Measurements from ENCODE around the gene DPF3. TPM values are rescaled to one million over a fixed set of nuclear protein-coding genes. Genes with fewer than 3 reads are reported as not detected.

DPF3 gene
- total RNA-seq, 6 experiments from 2014 or later: 1.2 to 5.7 (median 2.9) TPM

- intact Hi-C loops (cut with DNase I): no loop called here
- Histone ChIP-seq H3K4me3 (no peak overlapping the region), H3K27ac (no peak overlapping the region), H3K36me3 (no peaks in the 10 kb centered on the region), H3K27me3 (no peaks in the 10 kb centered on the region), H3K9me3 (no peaks in the 10 kb centered on the region), H3K4me1 (no peaks in the 10 kb centered on the region)
- DNase-seq (no peak), ATAC-seq (no peak)
- TF ChIP-seq, protein P1, sequence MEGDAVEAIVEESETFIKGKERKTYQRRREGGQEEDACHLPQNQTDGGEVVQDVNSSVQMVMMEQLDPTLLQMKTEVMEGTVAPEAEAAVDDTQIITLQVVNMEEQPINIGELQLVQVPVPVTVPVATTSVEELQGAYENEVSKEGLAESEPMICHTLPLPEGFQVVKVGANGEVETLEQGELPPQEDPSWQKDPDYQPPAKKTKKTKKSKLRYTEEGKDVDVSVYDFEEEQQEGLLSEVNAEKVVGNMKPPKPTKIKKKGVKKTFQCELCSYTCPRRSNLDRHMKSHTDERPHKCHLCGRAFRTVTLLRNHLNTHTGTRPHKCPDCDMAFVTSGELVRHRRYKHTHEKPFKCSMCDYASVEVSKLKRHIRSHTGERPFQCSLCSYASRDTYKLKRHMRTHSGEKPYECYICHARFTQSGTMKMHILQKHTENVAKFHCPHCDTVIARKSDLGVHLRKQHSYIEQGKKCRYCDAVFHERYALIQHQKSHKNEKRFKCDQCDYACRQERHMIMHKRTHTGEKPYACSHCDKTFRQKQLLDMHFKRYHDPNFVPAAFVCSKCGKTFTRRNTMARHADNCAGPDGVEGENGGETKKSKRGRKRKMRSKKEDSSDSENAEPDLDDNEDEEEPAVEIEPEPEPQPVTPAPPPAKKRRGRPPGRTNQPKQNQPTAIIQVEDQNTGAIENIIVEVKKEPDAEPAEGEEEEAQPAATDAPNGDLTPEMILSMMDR (IDR thresholded peaks at IDR 0.05): no peak
- TF ChIP-seq POLR2A (IDR thresholded peaks at IDR 0.05): no peak
- 89% methylated on average over 8 of the region's 13 CpGs for WGBS (ENCODE audit: insufficient coverage, low coverage, low lambda C conversion rate, missing lambda C conversion rate)
Measured at GRCh38 chr14:72708708-72709475, 185.0 kb downstream of the DPF3 start.

- H3K4me3 ChIP-seq: no peak overlapping the region
- no peaks in the 10 kb centered on the region for H3K36me3 ChIP-seq
- H3K4me1 ChIP-seq: no peaks in the 10 kb centered on the region
- 86% methylated on average over 5 of the region's 12 CpGs for WGBS (ENCODE audit: insufficient coverage, low coverage, low lambda C conversion rate, missing lambda C conversion rate)
- H3K9me3 ChIP-seq: no peaks in the 10 kb centered on the region
- TF ChIP-seq, protein P1 (IDR thresholded peaks at IDR 0.05): no peak
- no peak for TF ChIP-seq POLR2A (IDR thresholded peaks at IDR 0.05)
- ATAC-seq: no peak
- intact Hi-C loops (cut with DNase I): no loop called here
- DNase-seq: no peak
- H3K27ac ChIP-seq: no peak overlapping the region
- no peaks in the 10 kb centered on the region for H3K27me3 ChIP-seq
Measured at GRCh38 chr14:72708222-72708621, 185.7 kb downstream of the DPF3 start.

DNA sequence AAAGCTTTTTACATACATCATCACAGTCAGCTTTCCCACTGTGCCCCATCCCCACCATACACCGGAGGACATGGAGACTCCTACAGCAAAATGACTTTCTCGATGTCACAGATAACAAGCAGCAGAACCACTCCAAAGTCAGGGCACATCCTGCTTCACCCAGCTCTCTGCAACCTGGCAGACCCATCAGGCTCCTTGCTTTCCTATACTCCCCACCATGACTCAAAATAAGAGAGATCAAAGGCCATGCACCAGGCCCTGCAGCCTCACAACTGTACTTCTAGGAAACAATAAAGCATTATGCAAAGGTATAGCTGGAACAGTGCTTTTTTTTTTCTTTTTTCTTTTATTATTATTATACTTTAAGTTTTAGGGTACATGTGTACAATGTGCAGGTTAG lies 187.4 kb downstream of the DPF3 start:
- H3K36me3 ChIP-seq: no peaks in the 10 kb centered on the region
- no peaks in the 10 kb centered on the region for H3K9me3 ChIP-seq
- WGBS (ENCODE audit: insufficient coverage, low coverage, low lambda C conversion rate, missing lambda C conversion rate): 71% methylated on average over 1 of the region's 2 CpGs
- DNase-seq (no peak), ATAC-seq (no peak)
- no peak overlapping the region for H3K27ac ChIP-seq
- no peaks in the 10 kb centered on the region for H3K27me3 ChIP-seq
- no peak overlapping the region for H3K4me3 ChIP-seq
- no peaks in the 10 kb centered on the region for H3K4me1 ChIP-seq
- TF ChIP-seq, protein P1 (IDR thresholded peaks at IDR 0.05): no peak
- TF ChIP-seq POLR2A (IDR thresholded peaks at IDR 0.05): no peak
- intact Hi-C loops (cut with DNase I): no loop called here

DNA sequence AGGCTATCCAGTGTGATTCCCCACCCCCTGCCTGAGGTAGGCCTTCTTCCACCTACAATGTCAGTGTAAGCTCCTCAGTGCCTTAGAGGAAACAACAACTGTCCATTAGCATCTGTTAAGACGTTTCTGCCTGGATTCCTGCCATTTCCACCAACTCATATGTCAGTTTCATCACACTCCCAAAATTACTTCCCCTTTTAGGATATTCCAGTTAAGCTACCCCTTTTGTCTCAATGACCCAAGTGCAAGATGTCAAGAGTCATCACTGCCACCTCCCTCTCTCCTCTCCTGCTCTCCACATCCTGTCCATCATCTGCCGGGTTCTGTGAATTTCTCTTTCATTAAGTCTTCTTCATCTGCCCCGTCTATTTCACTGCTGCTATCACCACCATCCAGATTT lies 189.4 kb downstream of the DPF3 start:
- no peak for ATAC-seq

More for the DNA sequence above, 189.4 kb downstream of the DPF3 start:
- no peaks in the 10 kb centered on the region for H3K36me3 ChIP-seq
- DNase-seq: no peak
- no peaks in the 10 kb centered on the region for H3K27me3 ChIP-seq
- no peak overlapping the region for H3K27ac ChIP-seq
- no peak overlapping the region for H3K4me3 ChIP-seq
- WGBS (ENCODE audit: insufficient coverage, low coverage, low lambda C conversion rate, missing lambda C conversion rate): 70% methylated on average over 3 of the region's 3 CpGs
- no peaks in the 10 kb centered on the region for H3K4me1 ChIP-seq
- intact Hi-C loops (cut with DNase I): loop anchor here in 1 of 2 donors (5.0 kb wide), 1 partner anchor 212 kb away; no protein-coding TSS in a partner anchor
- TF ChIP-seq POLR2A (IDR thresholded peaks at IDR 0.05): no peak
- TF ChIP-seq, protein P1 (IDR thresholded peaks at IDR 0.05): no peak
- H3K9me3 ChIP-seq: no peaks in the 10 kb centered on the region

Data from right lobe of liver (tissue), 6 donors.